CD4-positive, alpha-beta T cell (primary cell): ENCODE results near the gene ABI3. TPM values are rescaled to one million over a fixed set of nuclear protein-coding genes. Genes with fewer than 3 reads are reported as not detected.

Source experiments
- ATAC-seq: fragments of 200-7000 bp; cut with Tn5 transposase; one replicate; pipeline ENCODE4 v1.10.0; 2022; ENCODE audit warnings: mild to moderate bottlenecking; ENCODE audit not compliant: poor library complexity
- CTCF ChIA-PET: fragments of 350-600 bp; sonication (Branson Sonifier 250); formaldehyde crosslinking; loops from one replicate; lab custom pipeline; 2021; ENCODE audit warnings: antibody characterized with exemption, inconsistent platforms; lab: Charles Lee
- POLR2A ChIA-PET: fragments of 350-600 bp; sonication (Branson Sonifier 250); formaldehyde crosslinking; loops from one replicate; lab custom pipeline; 2021; ENCODE audit warnings: antibody characterized with exemption, inconsistent platforms; lab: Charles Lee
- DNase-seq, 14 experiments: peaks; one replicate each; pipeline ENCODE4 v3.0.0-alpha.2; 2013 to 2020; ENCODE audit warnings: mixed read lengths in 2 of 14
- H3K27ac ChIP-seq, 2 donors: one replicate each; pipeline versions ENCODE4 v1.5.1 to v1.7.0; 2013; ENCODE audit warnings: low read length in 2 of 2, low read depth in 1 of 2, mild to moderate bottlenecking in 1 of 2
- H3K27me3 ChIP-seq, 2 experiments: 1 replicate in 1 of 2; 2 replicates in 1 of 2; pipeline versions ENCODE4 v1.6.1 to v1.7.0; 2013; ENCODE audit warnings: low read length in 2 of 2, control low read depth in 1 of 2, mild to moderate bottlenecking in 1 of 2, moderate library complexity in 1 of 2; ENCODE audit not compliant: insufficient read depth in 2 of 2, control insufficient read depth in 1 of 2
- H3K36me3 ChIP-seq: one replicate; pipeline ENCODE4 v1.6.1; 2013; ENCODE audit warnings: low read length, control low read depth; ENCODE audit not compliant: insufficient read depth
- H3K4me1 ChIP-seq: one replicate; pipeline ENCODE4 v1.6.1; 2013; ENCODE audit warnings: low read length, control low read depth; ENCODE audit not compliant: insufficient read depth
- H3K4me3 ChIP-seq: one replicate; pipeline ENCODE4 v1.5.1; 2013; ENCODE audit warnings: mild to moderate bottlenecking, low read length, moderate library complexity
- H3K9me3 ChIP-seq, 2 experiments: 1 replicate in 1 of 2; 2 replicates in 1 of 2; pipeline versions ENCODE4 v1.6.1 to v1.7.0; 2013; ENCODE audit warnings: low read length in 2 of 2, mild to moderate bottlenecking in 2 of 2, control low read depth in 1 of 2, moderate library complexity in 1 of 2; ENCODE audit not compliant: control insufficient read depth in 1 of 2, insufficient read depth in 1 of 2
- H3K27ac Mint-ChIP-seq: one replicate; pipeline ENCODE4 v1.8.0; 2020; ENCODE audit warnings: mixed read lengths
- H3K27me3 Mint-ChIP-seq: one replicate; pipeline ENCODE4 v1.8.0; 2021; ENCODE audit warnings: mixed read lengths
- H3K36me3 Mint-ChIP-seq: one replicate; pipeline ENCODE4 v1.8.0; 2021; ENCODE audit warnings: low read depth, mixed read lengths
- H3K4me1 Mint-ChIP-seq: one replicate; pipeline ENCODE4 v1.8.0; 2021; ENCODE audit warnings: low read depth, mixed read lengths
- H3K4me3 Mint-ChIP-seq: one replicate; pipeline ENCODE4 v1.8.0; 2020; ENCODE audit warnings: mild to moderate bottlenecking, mixed read lengths
- H3K9me3 Mint-ChIP-seq: one replicate; pipeline ENCODE4 v1.8.0; 2020; ENCODE audit warnings: mixed read lengths
- CTCF ChIP-seq: fragments of 200-600 bp; IDR thresholded peaks from one replicate; pipeline ENCODE4 v1.8.0; 2022; ENCODE audit warnings: antibody characterized with exemption, mild to moderate bottlenecking
- intact Hi-C, 2 experiments: fragments of 100-400 bp; cut with DNase I in 1 of 2; cut with micrococcal nuclease in 1 of 2; formaldehyde crosslinking; loops; one replicate each; pipeline versions ENCODE4 v1.15.1 to v1.9.0; 2023 to 2025; cut with DNase I, micrococcal nuclease
- total RNA-seq, 174 experiments: library from RNA in 2 of 174; stranded (reverse) in 2 of 174; gene quantifications; one replicate each; pipeline ENCODE4 v1.2.3 and lab custom pipeline; 2021 to 2026

ABI3 gene
- total RNA-seq, 2 experiments from 2014 or later: 5.6 to 5.8 TPM

- Histone ChIP-seq H3K27ac (no peak overlapping the region), H3K4me3 (no peak overlapping the region), H3K9me3 (no peaks in the 10 kb centered on the region), H3K36me3 (peaks cover 10% of the 10 kb centered on the region), H3K27me3 (peaks cover 11 to 13% of the 10 kb centered on the region in 2 experiments), H3K4me1 (peaks cover 45% of the 10 kb centered on the region)
- peaks cover 28% of the 10 kb centered on the region for H3K4me1 Mint-ChIP-seq
- H3K36me3 Mint-ChIP-seq: peaks cover 17% of the 10 kb centered on the region
- CTCF ChIA-PET: interaction anchor here (1.2 to 5.2 kb wide), 2 partner anchors 27 to 45 kb away, joined by 3 to 48 read pairs; no protein-coding TSS in a partner anchor
- POLR2A ChIA-PET: interaction anchor here (1.2 to 6.6 kb wide), 3 partner anchors 33 to 117 kb away, joined by 3 to 64 read pairs (median 7); no protein-coding TSS in a partner anchor
- no peak for DNase-seq
- peak overlapping the region; percentile 9 for H3K4me3 Mint-ChIP-seq
- intact Hi-C loops: loop anchor here (1.0 to 2.0 kb wide), 2 partner anchors 15 to 33 kb away; partner anchors contain the start of genes ABI3 (in 1 of the 2) and GNGT2 (in 1 of the 2)
- H3K27ac Mint-ChIP-seq: no peak overlapping the region
- no peaks in the 10 kb centered on the region for H3K9me3 Mint-ChIP-seq
- ATAC-seq: no peak
- TF ChIP-seq CTCF: no peak
- peaks cover 7% of the 10 kb centered on the region for H3K27me3 Mint-ChIP-seq
Measured at GRCh38 chr17:49225554-49226236, 15.2 kb downstream of the ABI3 start.

GRCh38 chr17:49226771-49227435, 16.4 kb downstream of the ABI3 start:
- intact Hi-C loops: loop anchor here (1.0 kb wide), 1 partner anchor 47 kb away; no protein-coding TSS in a partner anchor
- H3K9me3 Mint-ChIP-seq: no peaks in the 10 kb centered on the region
- CTCF ChIA-PET: interaction anchor here (0.7 to 5.2 kb wide), 7 partner anchors 9 to 555 kb away, joined by 3 to 48 read pairs (median 5); no protein-coding TSS in a partner anchor
- peak overlapping the region; percentile 80 for H3K4me3 Mint-ChIP-seq
- Histone ChIP-seq H3K27me3 (peaks cover 16% of the 10 kb centered on the region in 2 experiments), H3K4me1 (peaks cover 54% of the 10 kb centered on the region), H3K9me3 (no peaks in the 10 kb centered on the region), H3K4me3 (no peak overlapping the region), H3K36me3 (peaks cover 9% of the 10 kb centered on the region), H3K27ac (no peak overlapping the region)
- ATAC-seq (no peak), DNase-seq (no peak)
- POLR2A ChIA-PET: interaction anchor here (0.7 to 6.6 kb wide), 4 partner anchors 8 to 46 kb away, joined by 3 to 64 read pairs (median 7); no protein-coding TSS in a partner anchor
- peak overlapping the region; percentile 29 for H3K27ac Mint-ChIP-seq
- peaks cover 9% of the 10 kb centered on the region for H3K27me3 Mint-ChIP-seq
- peaks cover 28% of the 10 kb centered on the region for H3K4me1 Mint-ChIP-seq
- TF ChIP-seq CTCF: no peak
- H3K36me3 Mint-ChIP-seq: peaks cover 12% of the 10 kb centered on the region

- H3K4me1 Mint-ChIP-seq: peaks cover 28% of the 10 kb centered on the region
- TF ChIP-seq CTCF: peak; percentile 88
- peaks cover 11% of the 10 kb centered on the region for H3K27me3 Mint-ChIP-seq
- peaks cover 16% of the 10 kb centered on the region in 2 experiments for H3K27me3 ChIP-seq
- H3K4me1 ChIP-seq: peaks cover 54% of the 10 kb centered on the region
- H3K27ac Mint-ChIP-seq: peak overlapping the region; percentile 29
- H3K36me3 ChIP-seq: peaks cover 2% of the 10 kb centered on the region
- ATAC-seq (peak; percentile 47), DNase-seq (peak; percentile 64 to 89 (median 76))
- H3K27ac ChIP-seq: no peak overlapping the region
- H3K9me3 Mint-ChIP-seq: no peaks in the 10 kb centered on the region
- peaks cover 5% of the 10 kb centered on the region for H3K36me3 Mint-ChIP-seq
- H3K4me3 ChIP-seq: no peak overlapping the region
- peak overlapping the region; percentile 80 for H3K4me3 Mint-ChIP-seq
- intact Hi-C loops: loop anchor here (1.0 kb wide), 1 partner anchor 47 kb away; no protein-coding TSS in a partner anchor
- H3K9me3 ChIP-seq: no peaks in the 10 kb centered on the region
- POLR2A ChIA-PET: interaction anchor here (0.7 to 6.6 kb wide), 5 partner anchors 9 to 47 kb away, joined by 3 to 64 read pairs (median 7); no protein-coding TSS in a partner anchor
- CTCF ChIA-PET: interaction anchor here (0.7 to 5.2 kb wide), 8 partner anchors 10 to 556 kb away, joined by 3 to 48 read pairs (median 6); no protein-coding TSS in a partner anchor
Measured at GRCh38 chr17:49227436-49228261, 17.1 kb downstream of the ABI3 start.
